Adipocyte (in vitro differentiated cells): ENCODE measurements around the gene PARD3.

ENCODE experiments used
- DNase-seq: peaks from one replicate; pipeline ENCODE4 v3.0.0-alpha.2; 2015; ENCODE audit warnings: low read depth
- H3K27me3 ChIP-seq: replicated peaks from 2 replicates; pipeline ENCODE4 v1.7.0; 2013; ENCODE audit warnings: mild to moderate bottlenecking, low read length, moderate library complexity; ENCODE audit not compliant: control insufficient read depth, insufficient read depth
- H3K36me3 ChIP-seq: 2 replicates; pipeline ENCODE4 v1.7.0; 2013; ENCODE audit warnings: low read length, mild to moderate bottlenecking, moderate library complexity; ENCODE audit not compliant: control insufficient read depth, insufficient read depth, severe bottlenecking
- H3K4me1 ChIP-seq: 2 replicates; pipeline ENCODE4 v1.7.0; 2013; ENCODE audit warnings: mild to moderate bottlenecking, low read length, moderate library complexity; ENCODE audit not compliant: control insufficient read depth, insufficient read depth
- H3K4me3 ChIP-seq: 2 replicates; pipeline ENCODE4 v1.7.0; 2013; ENCODE audit warnings: mild to moderate bottlenecking, low read length, moderate library complexity
- H3K9ac ChIP-seq: 2 replicates; pipeline ENCODE4 v1.7.0; 2013; ENCODE audit warnings: mild to moderate bottlenecking, low read length, moderate library complexity
- H3K9me3 ChIP-seq: 2 replicates; pipeline ENCODE4 v1.7.0; 2013; ENCODE audit warnings: mild to moderate bottlenecking, low read length, moderate library complexity; ENCODE audit not compliant: control insufficient read depth

PARD3 gene

DNA sequence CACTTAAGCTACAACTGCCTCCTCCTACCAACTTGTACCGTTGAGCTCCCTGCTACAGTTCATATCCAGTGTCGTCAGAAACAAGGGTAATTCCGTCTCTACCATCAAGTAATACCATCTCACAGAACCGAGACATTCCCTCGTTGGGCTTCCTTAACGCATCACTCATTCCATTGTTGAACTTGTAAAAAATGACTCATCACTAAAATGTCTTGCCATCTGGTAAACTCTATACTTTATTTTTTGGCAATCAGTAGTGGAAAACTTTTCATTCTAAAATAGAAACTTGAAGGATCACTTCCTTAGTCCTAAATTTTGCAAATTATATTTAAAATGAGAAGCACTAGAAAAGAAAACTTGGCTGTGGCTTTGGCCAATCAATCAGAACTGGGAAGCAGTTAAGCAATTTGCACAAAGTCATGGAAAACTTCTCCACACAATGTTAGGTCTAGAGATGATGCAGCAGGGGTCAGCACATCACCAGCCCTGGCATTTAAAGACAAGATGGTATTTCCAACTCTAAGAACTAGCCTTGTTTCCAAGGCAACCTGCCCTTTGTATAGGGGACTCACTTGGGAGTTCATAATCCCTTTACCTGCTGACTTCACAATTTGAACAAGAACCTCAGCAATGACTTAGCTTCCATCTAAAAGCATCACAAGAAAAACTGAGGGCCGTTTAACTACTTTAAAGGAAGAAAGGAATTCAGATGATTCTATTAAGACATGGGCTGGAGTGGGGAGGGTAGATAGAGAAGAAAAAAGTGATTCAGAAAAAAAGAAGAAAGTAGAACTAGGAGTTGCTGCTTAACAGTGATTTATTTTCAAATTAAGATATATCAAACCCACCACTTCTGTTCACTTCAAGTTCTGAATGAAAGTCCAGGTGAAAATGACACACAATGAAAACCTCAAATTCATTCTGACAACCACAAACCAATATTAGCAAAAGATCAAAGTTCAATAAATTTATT is 288.1 kb downstream of the PARD3 start:
- Histone ChIP-seq H3K4me3 (peak overlapping the region; percentile 47), H3K27me3 (no peaks in the 10 kb centered on the region), H3K36me3 (no peaks in the 10 kb centered on the region), H3K9me3 (peaks cover 8% of the 10 kb centered on the region), H3K9ac (peak overlapping the region; percentile 52), H3K4me1 (peaks cover 15% of the 10 kb centered on the region)
- peak; percentile 92 for DNase-seq

DNA sequence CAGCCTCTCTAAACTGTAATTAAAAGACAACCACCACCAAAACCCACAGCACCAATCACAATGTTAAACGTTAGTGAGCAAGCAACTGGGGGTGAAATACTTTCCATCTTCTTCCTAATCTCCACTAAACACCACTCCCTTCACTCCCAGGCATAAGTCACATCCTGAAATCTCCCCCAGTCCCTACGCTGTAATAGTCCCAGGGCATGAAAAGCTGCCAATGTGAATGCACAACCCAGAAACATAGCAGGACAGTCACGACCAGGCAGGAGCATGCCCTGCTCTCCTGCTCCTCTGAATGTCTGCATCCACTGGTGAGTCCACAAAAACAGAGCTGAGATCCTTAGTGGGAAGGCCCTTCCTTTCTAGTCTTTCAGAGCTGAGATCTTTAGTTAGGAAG is 288.9 kb downstream of the PARD3 start:
- H3K4me1 ChIP-seq = peaks cover 15% of the 10 kb centered on the region
- peak overlapping the region; percentile 47 for H3K4me3 ChIP-seq
- peak overlapping the region; percentile 52 for H3K9ac ChIP-seq
- H3K36me3 ChIP-seq = no peaks in the 10 kb centered on the region
- no peaks in the 10 kb centered on the region for H3K27me3 ChIP-seq
- peak; percentile 48 for DNase-seq
- H3K9me3 ChIP-seq = peaks cover 4% of the 10 kb centered on the region

DNA sequence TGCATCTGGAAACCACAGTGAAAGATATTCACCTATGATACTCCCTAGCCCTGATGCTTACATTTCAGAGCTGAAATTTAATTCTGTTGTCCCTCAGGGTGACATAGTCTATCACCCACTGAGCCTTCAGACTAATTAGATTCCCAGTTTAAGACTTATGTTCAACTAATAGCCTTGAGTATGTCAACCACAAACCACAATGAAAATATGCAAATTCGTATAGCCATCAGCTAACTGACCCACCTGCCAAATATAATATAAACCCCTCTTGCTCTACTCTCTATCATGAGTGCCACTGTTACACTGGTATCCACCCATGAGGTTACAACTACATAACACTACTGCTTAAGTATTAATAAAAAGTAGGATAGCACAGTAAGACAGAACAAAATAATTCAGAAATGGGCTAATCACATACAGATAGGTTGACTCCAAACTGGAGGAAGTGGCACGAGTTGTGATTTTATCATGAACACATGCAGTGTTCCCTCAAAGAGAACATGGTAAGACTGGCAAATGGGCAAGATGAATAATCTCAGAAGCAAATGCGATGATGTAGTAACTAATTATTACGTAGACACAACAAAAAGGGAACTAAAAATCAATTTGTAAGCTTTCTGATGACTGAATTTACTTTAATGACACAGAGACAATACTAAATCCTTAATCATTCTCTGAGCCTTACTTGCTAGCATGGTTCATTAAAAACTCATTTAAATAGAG is 290.6 kb downstream of the PARD3 start:
- Histone ChIP-seq H3K9me3 (no peaks in the 10 kb centered on the region), H3K9ac (no peak overlapping the region), H3K4me1 (peaks cover 15% of the 10 kb centered on the region), H3K4me3 (no peak overlapping the region), H3K36me3 (no peaks in the 10 kb centered on the region), H3K27me3 (no peaks in the 10 kb centered on the region)
- no peak for DNase-seq

DNA sequence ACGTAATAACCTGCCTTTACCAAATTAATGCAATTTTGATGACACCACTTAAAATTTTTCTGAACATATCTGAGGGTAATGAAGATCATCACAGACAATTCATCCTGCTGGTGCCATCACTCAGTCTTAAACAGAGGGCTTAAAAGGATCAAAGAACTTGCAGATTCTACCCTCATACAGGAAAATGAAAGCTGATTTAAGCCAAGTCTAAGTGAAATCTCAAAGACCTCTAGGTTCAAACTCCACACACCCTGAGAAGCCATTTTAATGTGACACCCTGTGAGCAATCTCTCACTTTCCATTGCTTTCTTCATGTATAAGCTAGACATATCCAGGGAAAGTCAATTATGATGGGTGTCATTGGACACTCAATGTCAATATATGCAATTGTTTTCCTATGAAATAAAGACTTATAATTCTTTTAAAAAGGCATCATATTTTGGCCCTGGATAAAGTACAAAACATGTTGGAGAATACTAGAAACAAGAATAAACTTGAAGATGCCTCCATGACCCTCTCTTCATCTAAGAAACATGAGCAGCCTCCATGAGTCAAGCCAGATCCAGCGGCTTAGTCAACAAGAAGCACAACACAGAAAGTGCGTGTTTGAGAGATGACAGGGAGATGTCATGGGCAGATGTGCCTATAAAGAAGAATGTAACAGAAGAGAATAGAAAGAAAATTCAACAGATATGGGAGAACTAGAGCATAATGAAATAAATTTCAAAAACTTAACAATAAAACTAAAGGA is 291.9 kb downstream of the PARD3 start:
- Histone ChIP-seq H3K9me3 (no peaks in the 10 kb centered on the region), H3K36me3 (no peaks in the 10 kb centered on the region), H3K4me1 (peaks cover 15% of the 10 kb centered on the region), H3K9ac (no peak overlapping the region), H3K4me3 (no peak overlapping the region), H3K27me3 (no peaks in the 10 kb centered on the region)
- DNase-seq = no peak

DNA sequence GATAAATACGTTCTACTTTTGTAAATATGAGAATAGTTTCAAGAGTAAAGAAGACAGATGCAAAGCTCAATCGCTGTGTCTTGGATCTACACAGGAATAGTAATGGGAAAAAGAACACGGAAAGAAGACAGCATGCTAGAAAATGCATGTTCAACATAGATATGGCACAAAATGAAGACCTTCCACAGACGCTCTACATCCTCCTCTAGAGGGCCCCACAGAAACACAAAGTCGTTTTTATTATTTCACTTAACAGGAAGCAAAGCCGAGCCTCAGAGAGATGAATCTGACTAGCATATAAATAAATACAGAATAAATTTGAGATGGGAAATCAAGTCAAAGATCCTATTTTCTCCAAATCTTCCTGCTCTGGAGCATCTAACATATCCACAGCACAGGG is 292.6 kb downstream of the PARD3 start:
- Histone ChIP-seq H3K4me3 (no peak overlapping the region), H3K9ac (no peak overlapping the region), H3K36me3 (no peaks in the 10 kb centered on the region), H3K27me3 (no peaks in the 10 kb centered on the region), H3K4me1 (peaks cover 12% of the 10 kb centered on the region), H3K9me3 (no peaks in the 10 kb centered on the region)
- peak; percentile 17 for DNase-seq

DNA sequence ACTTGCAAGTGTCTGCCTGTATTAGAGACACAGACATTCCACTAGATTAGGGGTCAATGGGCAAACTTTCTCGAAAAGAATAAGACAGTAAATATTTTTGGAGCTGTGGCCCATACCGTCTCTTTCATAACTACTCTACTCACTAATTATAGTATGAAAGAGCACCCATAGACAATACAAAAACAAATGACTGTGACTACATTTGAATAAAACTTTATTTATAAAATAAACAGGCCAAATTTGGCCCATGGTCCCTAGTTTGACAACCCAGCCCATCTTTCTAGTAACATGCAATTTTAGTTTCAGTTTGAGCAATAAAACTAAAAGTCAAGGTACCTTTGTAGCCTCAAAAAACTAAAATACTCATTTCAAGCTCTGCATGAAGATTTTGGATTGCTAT is 294.6 kb downstream of the PARD3 start:
- Histone ChIP-seq H3K9me3 (no peaks in the 10 kb centered on the region), H3K4me3 (no peak overlapping the region), H3K9ac (no peak overlapping the region), H3K27me3 (no peaks in the 10 kb centered on the region), H3K36me3 (no peaks in the 10 kb centered on the region), H3K4me1 (no peaks in the 10 kb centered on the region)
- no peak for DNase-seq

DNA sequence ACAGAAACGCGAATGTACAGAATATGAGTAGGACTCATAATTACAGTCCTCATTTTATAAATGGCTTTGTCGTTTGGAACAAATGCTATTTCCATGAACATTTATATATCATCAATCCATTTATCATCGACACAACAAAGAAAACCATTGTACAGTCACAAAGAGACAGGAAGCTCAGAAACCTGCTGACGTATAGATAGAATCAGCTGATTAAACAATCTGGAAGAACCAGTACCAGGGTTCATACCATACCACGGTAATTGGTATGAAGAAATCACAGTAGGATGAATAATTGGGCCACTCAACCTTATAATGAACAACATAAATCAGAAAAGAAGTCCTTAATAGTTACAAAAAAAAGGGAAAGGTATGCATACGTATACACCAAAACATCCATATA is 295.0 kb downstream of the PARD3 start:
- DNase-seq = no peak

DNA sequence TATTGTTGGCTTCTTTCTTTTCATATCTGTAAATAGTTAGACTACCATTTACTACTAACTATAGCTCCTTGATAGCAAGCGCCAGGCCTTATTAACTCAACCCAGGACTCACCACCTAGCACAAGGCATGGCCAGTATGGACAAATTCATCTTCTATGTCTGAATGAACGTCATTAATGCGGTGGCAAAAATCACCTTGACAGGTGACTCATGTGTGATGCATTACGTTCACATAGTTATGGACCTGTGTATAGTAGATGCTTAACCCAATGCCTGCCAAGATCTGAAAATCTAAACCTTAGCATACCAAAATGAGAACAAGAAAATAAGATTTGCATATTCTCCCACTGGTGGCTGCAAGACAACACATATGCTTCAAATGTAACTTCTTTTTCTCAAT is 300.8 kb downstream of the PARD3 start:
- Histone ChIP-seq H3K36me3 (no peaks in the 10 kb centered on the region), H3K4me1 (no peaks in the 10 kb centered on the region), H3K4me3 (no peak overlapping the region), H3K27me3 (no peaks in the 10 kb centered on the region), H3K9ac (no peak overlapping the region), H3K9me3 (no peaks in the 10 kb centered on the region)
- DNase-seq = no peak

More for the DNA sequence above, 295.0 kb downstream of the PARD3 start:
- Histone ChIP-seq H3K9ac (no peak overlapping the region), H3K4me3 (no peak overlapping the region), H3K27me3 (no peaks in the 10 kb centered on the region), H3K36me3 (no peaks in the 10 kb centered on the region), H3K9me3 (no peaks in the 10 kb centered on the region), H3K4me1 (no peaks in the 10 kb centered on the region)

DNA sequence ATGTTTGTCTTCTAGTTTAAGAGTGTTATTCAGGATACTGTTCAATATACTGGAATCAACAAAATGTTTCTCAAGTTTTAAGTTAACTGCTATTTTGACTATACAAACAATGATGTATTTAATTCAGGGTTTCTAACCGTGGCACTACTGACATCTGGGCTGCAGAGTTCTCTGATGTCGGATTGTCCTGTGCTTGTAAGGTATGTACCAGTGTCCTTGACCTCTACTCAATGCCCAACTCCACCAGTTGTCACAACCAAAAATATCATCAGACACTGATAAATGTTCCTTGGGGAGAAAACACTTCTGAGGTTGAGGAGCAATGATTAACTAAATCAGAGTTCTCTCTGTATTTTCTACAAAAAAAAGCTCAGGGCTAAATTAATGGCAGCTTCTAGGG is 301.5 kb downstream of the PARD3 start:
- H3K9me3 ChIP-seq = no peaks in the 10 kb centered on the region
- H3K4me1 ChIP-seq = no peaks in the 10 kb centered on the region
- H3K36me3 ChIP-seq = no peaks in the 10 kb centered on the region
- no peak overlapping the region for H3K4me3 ChIP-seq
- no peaks in the 10 kb centered on the region for H3K27me3 ChIP-seq
- no peak overlapping the region for H3K9ac ChIP-seq
- no peak for DNase-seq

DNA sequence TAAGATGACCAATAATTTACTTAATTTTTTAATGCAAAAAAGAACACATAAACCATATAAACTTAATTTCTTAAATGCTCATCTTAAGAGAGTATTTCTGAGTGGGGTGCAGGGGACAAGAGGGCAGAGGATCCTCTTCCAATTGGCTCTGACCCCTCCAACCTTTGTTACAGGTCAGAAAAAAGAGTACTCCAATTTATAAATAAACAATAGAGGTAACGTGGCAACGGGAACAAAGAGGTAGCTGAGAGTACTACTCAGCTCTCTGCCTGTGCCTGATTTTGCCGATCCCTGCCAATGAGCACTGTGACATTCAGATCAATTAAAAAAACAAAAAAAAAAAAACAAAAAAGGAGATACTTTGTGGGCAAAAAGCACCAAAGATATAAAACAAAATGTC is 307.9 kb downstream of the PARD3 start:
- DNase-seq = no peak
- Histone ChIP-seq H3K36me3 (no peaks in the 10 kb centered on the region), H3K4me1 (peaks cover 6% of the 10 kb centered on the region), H3K4me3 (no peak overlapping the region), H3K9ac (no peak overlapping the region), H3K9me3 (no peaks in the 10 kb centered on the region), H3K27me3 (no peaks in the 10 kb centered on the region)

DNA sequence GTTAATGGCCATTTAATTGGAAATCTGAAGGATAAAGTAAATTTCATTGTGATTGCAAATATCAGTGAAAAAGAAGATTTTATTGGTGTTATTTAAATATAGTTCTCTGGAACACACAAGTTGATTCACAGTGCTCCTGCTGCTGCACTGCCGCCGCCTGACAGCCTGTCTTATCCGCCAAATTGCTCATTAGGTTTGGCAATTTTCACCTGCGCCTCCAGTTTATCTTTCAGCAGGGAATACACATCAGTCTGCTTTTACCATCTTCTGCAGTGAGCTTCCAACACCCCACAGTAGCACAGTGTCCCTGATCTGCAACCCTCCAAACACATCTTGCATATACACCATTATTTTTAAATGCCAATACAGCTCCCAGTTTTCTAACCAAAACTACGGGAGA is 308.3 kb downstream of the PARD3 start:
- Histone ChIP-seq H3K36me3 (no peaks in the 10 kb centered on the region), H3K9me3 (no peaks in the 10 kb centered on the region), H3K4me1 (peaks cover 6% of the 10 kb centered on the region), H3K9ac (no peak overlapping the region), H3K4me3 (no peak overlapping the region), H3K27me3 (no peaks in the 10 kb centered on the region)
- DNase-seq = no peak
